HG03342 (cell line): ENCODE results near the gene NRP1.

Source experiments
- ATAC-seq: cut with Tn5 transposase; IDR thresholded peaks from one replicate; pipeline ENCODE4 v1.9.1; 2021; ENCODE audit warnings: mild to moderate bottlenecking, moderate library complexity; ENCODE audit not compliant: unreplicated experiment

NRP1 gene

DNA sequence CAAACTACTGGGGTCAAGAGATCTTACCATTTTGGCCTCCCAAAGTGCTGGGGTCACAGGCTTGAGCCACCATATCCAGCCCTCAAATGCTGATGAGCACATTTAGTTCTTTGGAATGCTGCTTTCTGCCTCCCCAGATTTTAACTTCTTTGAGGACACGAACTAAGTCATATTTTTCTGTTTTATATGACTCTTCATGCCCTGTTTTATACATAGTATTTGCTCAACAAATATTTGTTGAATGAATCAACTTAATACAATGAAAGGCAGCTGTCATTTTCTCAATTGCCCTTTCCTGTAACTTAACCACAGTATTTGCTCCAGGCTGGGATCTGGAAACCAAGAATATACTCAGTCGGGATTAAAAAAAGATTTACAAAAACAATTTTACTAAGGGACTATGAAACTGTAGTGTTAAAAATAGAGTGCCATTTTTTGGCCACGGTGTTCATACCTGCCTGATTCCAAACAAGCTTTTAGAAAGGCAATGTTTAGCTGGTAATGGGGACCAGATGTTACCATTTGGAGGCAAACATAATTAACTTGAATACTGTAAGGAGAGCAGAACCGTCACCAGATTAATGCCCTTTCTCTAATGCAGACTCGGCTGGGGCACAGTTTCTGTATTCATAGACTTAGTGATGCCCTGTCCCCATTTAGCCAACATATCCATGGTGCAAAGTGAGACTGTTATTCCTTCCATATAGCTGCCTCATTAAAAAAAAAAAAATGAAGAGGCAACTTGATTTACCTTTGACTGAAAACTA, 117.6 kb downstream of the NRP1 start:
- no peak for ATAC-seq

- no peak for ATAC-seq
These were observed 118.8 kb downstream of the NRP1 start for GRCh38 chr10:33215635-33216034.

- no peak for ATAC-seq
These were observed 119.3 kb downstream of the NRP1 start for GRCh38 chr10:33215154-33215553.

GRCh38 chr10:33214174-33214573, 120.3 kb downstream of the NRP1 start:
- ATAC-seq = no peak

GRCh38 chr10:33212061-33212748, 122.3 kb downstream of the NRP1 start:
- ATAC-seq = no peak

GRCh38 chr10:33211106-33211878, 123.2 kb downstream of the NRP1 start:
- ATAC-seq = no peak

DNA sequence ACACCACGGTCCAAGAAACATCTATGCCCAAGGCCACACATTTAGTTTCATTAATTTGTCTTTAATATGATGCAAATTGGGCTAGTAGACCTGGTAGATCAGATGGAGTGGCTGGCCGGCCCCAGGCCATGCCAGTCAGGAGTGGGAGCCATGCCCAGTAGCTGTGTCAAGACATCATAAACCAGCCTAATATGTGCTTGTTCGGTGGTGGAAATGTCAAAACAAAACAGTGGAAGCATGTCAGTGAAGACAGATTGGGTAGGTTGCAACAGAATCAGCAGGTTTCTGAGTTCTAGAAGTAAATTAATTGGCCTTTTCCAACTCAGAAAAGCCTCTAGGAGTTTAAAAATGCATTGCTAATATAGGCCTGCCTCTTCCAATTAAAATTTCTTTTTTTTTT, 124.7 kb downstream of the NRP1 start:
- no peak for ATAC-seq

DNA sequence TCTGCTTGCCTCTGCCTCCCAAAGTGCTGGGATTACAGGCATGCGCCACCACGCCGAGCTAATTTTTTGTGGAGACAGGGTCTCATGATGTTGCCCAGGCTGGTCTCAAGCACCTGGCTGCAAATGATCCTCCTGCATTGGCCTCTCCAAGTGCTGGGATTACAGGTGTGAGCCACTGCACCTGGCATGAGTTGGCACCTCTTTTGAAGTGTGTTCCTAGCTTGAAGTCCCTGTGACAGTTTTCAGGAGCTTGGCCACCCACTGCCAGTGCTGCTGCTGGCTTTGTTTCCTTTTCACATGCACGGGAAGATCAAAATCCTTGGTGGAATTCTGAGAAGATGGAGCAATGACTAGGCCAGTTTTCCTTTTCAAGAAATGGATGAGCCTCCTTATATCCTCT, 126.3 kb downstream of the NRP1 start:
- ATAC-seq = no peak

DNA sequence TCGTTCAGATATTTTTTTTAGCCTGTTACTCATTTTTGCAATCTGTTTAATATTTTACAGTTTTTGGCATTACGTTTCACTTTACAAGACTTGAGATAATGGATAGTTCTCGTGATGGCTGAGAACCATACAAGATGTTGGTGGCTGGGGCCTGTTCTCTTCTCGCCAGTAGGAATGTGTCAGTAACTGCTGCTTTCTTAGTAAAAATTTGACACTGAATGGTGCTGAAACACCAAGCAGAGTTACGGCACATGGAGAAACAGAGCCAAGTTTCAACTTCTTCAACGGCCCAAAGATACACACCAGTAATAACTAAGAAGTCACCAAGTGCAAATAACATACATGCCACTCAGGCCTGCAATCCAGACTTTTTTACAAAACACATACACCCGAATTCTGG, 130.4 kb downstream of the NRP1 start:
- no peak for ATAC-seq

- ATAC-seq = no peak
These were observed 132.5 kb downstream of the NRP1 start for GRCh38 chr10:33201971-33202370.

- no peak for ATAC-seq
These were observed 133.2 kb downstream of the NRP1 start for GRCh38 chr10:33201056-33201780.

- ATAC-seq = no peak
These were observed 134.7 kb downstream of the NRP1 start for GRCh38 chr10:33199731-33200232.

- ATAC-seq = no peak
These were observed 135.9 kb downstream of the NRP1 start for GRCh38 chr10:33198610-33199009.

DNA sequence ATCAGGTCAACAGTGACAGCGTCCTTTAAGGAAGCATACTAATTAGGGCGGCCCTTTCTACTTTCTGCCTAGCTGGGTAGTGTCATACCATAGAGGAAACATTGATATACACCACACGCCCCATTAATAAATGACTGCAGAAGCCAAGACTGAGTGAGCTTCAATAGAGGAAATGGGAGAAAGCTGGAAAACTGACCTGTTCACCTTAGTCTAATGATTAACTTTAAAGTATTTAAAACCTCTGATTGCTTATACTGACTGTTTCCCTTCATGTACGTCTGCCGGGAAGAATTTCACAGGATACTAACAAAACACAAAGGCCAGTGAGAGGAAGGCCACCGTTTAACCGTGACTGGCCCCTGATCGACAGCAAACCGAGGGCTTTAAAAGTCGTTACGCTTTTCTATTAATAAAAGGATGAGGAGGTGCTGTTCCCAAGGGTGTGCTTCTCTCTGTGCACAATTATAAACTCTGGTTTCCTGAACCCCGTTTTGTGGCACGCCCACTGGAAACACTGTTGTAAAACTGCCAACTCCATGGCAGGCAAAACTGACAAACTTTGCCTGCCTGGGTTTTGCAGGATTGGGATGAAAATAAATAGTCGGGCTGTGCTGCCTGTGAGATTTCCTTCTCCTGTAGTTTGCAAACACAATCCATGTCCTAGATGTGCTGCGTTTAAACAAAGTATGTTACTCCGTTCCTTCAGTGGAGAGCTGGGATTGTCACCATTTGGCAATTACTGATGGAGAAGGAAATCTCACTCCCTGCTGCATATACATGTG, 137.6 kb downstream of the NRP1 start:
- no peak for ATAC-seq

DNA sequence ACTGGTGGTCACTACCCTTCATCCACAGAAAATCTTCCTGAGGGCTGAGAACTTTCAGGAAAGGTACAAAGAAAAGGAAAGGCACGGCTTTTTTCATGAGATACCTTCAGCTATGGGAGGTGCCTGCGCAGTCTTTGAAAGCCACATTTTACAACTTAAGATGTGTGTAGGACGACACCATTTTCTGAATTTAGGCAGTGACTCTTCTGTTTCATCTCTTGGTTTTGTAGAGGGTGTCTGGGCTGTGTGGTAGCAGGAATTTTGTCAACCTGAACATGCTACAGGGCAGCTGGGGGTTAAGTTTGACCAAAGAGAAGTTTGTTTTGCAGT, 138.1 kb downstream of the NRP1 start:
- ATAC-seq = no peak

- ATAC-seq = no peak
These were observed 138.7 kb downstream of the NRP1 start for GRCh38 chr10:33195608-33196376.

DNA sequence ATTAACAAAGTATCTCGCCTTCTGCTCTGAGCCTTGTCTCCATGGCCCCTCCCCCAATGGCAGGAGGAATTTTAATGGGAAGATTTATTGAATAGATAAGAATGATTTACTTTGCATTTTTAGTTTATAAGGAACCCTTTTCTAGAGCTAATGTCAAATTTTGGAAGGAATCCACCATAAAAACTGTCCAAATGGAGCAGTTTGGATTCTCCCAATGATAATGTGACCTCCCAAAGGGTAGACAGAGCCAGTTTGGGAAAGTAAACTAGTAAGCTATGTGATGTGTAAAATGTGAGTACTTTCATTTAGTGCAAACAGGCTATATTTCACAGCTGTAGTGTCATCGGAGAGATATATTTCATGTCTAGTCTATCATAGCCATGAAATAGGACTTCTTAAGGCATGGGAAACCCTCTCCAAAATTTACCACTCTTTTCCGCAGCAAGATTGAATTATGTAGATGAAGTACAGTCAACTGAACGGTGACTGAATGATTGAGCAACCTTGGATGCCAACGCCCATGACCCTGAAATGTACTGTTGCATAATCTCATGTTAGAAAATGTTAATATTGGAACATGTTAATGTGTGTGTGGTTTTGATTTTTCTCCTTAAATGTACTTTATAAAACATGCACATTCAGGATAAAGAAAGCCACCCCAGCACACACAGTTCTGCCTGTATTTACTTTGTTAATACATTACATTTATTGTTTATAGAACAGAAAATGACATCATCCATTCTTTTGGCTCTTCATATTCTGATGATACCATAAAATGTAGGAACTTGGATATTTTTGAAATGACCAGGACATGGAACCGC, 140.6 kb downstream of the NRP1 start:
- ATAC-seq = no peak

DNA sequence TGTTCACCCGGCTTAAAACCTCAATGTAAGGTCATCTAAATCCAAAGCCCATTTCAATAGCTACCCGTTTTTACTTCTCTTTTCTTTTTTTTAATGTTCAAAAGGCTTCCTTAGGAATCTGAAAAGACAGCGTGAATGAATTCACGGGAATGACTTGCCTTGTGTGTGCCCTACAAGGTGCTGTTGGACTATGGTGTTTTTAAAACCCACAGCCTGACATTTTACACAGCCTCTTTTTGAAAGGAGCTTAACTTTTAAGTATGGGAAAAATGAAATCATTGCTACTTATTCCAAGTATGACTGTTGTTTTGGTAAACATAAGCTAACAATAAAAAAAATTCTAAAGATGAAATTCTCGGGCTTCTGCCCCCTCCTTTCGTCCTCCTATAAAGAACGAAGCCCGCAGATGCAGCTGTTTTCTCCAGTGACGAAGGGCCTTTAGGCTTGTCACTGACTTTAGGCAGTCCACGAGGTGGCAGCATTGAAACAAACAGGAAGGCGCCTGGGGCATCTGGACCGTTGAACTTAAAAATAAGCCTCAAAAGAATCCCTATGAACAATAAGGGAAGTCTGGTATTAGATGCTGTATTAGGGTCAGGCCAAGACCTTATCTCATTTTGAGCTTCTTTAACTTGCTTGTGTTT, 141.3 kb downstream of the NRP1 start:
- peak; percentile 89 for ATAC-seq
